ENCODE results near the gene DNMBP. TPM values are rescaled to one million over a fixed set of nuclear protein-coding genes. Genes with fewer than 3 reads are reported as not detected.

The DNMBP gene
- total RNA-seq, 1 experiment from 2014 or later, result 60.3 TPM

- Histone ChIP-seq H3K9ac (ENCODE audit: low read length) (no peak overlapping the region), H3K9me3 (ENCODE audit: control insufficient read depth in 1 of 2, insufficient read depth in 1 of 2, low read depth in 1 of 2, low read length in 2 of 2) (no peaks in the 10 kb centered on the region), H3K36me3 (ENCODE audit: control insufficient read depth in 1 of 2, insufficient read depth in 2 of 2, low read length in 2 of 2) (peaks cover 13 to 55% of the 10 kb centered on the region in 2 experiments; a peak in 3 of 4 replicates), H3K79me2 (ENCODE audit: insufficient read depth, low read length) (no peaks in the 10 kb centered on the region), H3K4me2 (ENCODE audit: low read length) (no peak overlapping the region), H3K27ac (ENCODE audit: low read depth, low read length) (no peak overlapping the region), H3K9me2 (ENCODE audit: insufficient read depth) (no peaks in the 10 kb centered on the region), H3K4me3 (replicated peaks in 1 of 2; ENCODE audit: low read depth in 1 of 2, low read length in 2 of 2) (no peak overlapping the region), H4K20me1 (ENCODE audit: insufficient read depth) (no peaks in the 10 kb centered on the region), H3K4me1 (ENCODE audit: control insufficient read depth in 1 of 2, insufficient read depth in 2 of 2, low read length in 2 of 2) (peaks cover 0 to 9% of the 10 kb centered on the region in 2 experiments; a peak in 2 of 4 replicates), H3K27me3 (ENCODE audit: insufficient read depth, low read length) (no peaks in the 10 kb centered on the region), H2AFZ (ENCODE audit: low read depth, low read length, poor library complexity, severe bottlenecking) (no peak overlapping the region)
- CTCF ChIA-PET, result interaction anchor here (1.0 kb wide), 1 partner anchor 9 kb away, joined by 3 read pairs; no protein-coding TSS in a partner anchor
- DNase-seq (ENCODE audit: low read depth, low spot score), result no peak
- intact Hi-C loops (cut with micrococcal nuclease), result no loop called here
- no peak for ATAC-seq
- no peak for TF ChIP-seq ZBTB33 (IDR thresholded peaks at IDR 0.05; ENCODE audit: extremely low read depth, insufficient replicate concordance, low read length)
- TSS peak; percentile 12 for BruUV-seq (replicated peaks)
- RAD21 ChIA-PET (ENCODE audit: low non-redundant PET in 1 of 2, low total read pairs in 2 of 2, uncharacterized antibody in 2 of 2, unreplicated experiment in 2 of 2), result no interaction called here
- POLR2A ChIA-PET, result no interaction called here
Observed at GRCh38 chr10:99836711-99837110, 173.0 kb downstream of the DNMBP start.

- ATAC-seq (no peak), DNase-seq (ENCODE audit: low read depth, low spot score) (no peak)
- Histone ChIP-seq H3K27me3 (ENCODE audit: insufficient read depth, low read length) (no peaks in the 10 kb centered on the region), H3K9me3 (ENCODE audit: control insufficient read depth in 1 of 2, insufficient read depth in 1 of 2, low read depth in 1 of 2, low read length in 2 of 2) (no peaks in the 10 kb centered on the region), H4K20me1 (ENCODE audit: insufficient read depth) (no peaks in the 10 kb centered on the region), H3K4me2 (ENCODE audit: low read length) (no peak overlapping the region), H3K4me1 (ENCODE audit: control insufficient read depth in 1 of 2, insufficient read depth in 2 of 2, low read length in 2 of 2) (peaks cover 0 to 9% of the 10 kb centered on the region in 2 experiments; a peak in 2 of 4 replicates), H3K9me2 (ENCODE audit: insufficient read depth) (no peaks in the 10 kb centered on the region), H3K79me2 (ENCODE audit: insufficient read depth, low read length) (no peaks in the 10 kb centered on the region), H2AFZ (ENCODE audit: low read depth, low read length, poor library complexity, severe bottlenecking) (no peak overlapping the region), H3K36me3 (ENCODE audit: control insufficient read depth in 1 of 2, insufficient read depth in 2 of 2, low read length in 2 of 2) (peaks cover 17 to 56% of the 10 kb centered on the region in 2 experiments; a peak in 3 of 4 replicates), H3K4me3 (replicated peaks in 1 of 2; ENCODE audit: low read depth in 1 of 2, low read length in 2 of 2) (no peak overlapping the region), H3K27ac (ENCODE audit: low read depth, low read length) (no peak overlapping the region), H3K9ac (ENCODE audit: low read length) (no peak overlapping the region)
- POLR2A ChIA-PET, result no interaction called here
- RAD21 ChIA-PET (ENCODE audit: low non-redundant PET in 1 of 2, low total read pairs in 2 of 2, uncharacterized antibody in 2 of 2, unreplicated experiment in 2 of 2), result no interaction called here
- no TSS peak for BruUV-seq (replicated peaks)
- TF ChIP-seq REST (IDR thresholded peaks at IDR 0.05; ENCODE audit: low read depth) (no peak), ZNF274 (IDR thresholded peaks at IDR 0.05; ENCODE audit: low read depth, low read length) (no peak), TCF7L2 (IDR thresholded peaks at IDR 0.05; ENCODE audit: borderline replicate concordance, extremely low read depth, insufficient read depth, insufficient read length) (no peak), SIN3A (IDR thresholded peaks at IDR 0.05; ENCODE audit: low read depth) (no peak), SRF (IDR thresholded peaks at IDR 0.05; ENCODE audit: low read depth) (no peak)
- CTCF ChIA-PET, result interaction anchor here (1.0 kb wide), 1 partner anchor 10 kb away, joined by 3 read pairs; no protein-coding TSS in a partner anchor
- intact Hi-C loops (cut with micrococcal nuclease), result no loop called here
Observed at GRCh38 chr10:99835947-99836346, 173.8 kb downstream of the DNMBP start.
